Tibial artery (tissue), 4 donors: ENCODE measurements around the gene ABR.
"Not testable (repeated sequence)": the region's sequence is repeated elsewhere in the genome, so short reads cannot be mapped to it uniquely, and the experiment has no call there.

Experiments
- DNase-seq, 2 donors: peaks; one replicate each; pipeline ENCODE4 v3.0.0-alpha.2; 2019
- H3K27ac ChIP-seq, 2 donors: fragments of 200-600 bp; sonication (generic) in 1 of 2; 1 replicate in 1 of 2; 2 replicates in 1 of 2; pipeline ENCODE4 v1.5.1; 2018 to 2019; ENCODE audit warnings: mild to moderate bottlenecking in 1 of 2
- H3K27me3 ChIP-seq, 2 donors: fragments of 200-600 bp; sonication (generic) in 1 of 2; one replicate each; pipeline versions ENCODE4 v1.5.1 to v1.6.0; 2016 to 2019
- H3K36me3 ChIP-seq, 3 donors: fragments of 200-600 bp; sonication (generic) in 2 of 3; one replicate each; pipeline ENCODE4 v1.5.1; 2016 to 2019; ENCODE audit warnings: mild to moderate bottlenecking in 2 of 3
- H3K4me1 ChIP-seq, 4 donors: fragments of 200-600 bp; sonication (generic) in 2 of 4; 1 replicate in 3 of 4; 2 replicates in 1 of 4; pipeline ENCODE4 v1.5.1; 2016 to 2019
- H3K4me3 ChIP-seq, 2 donors: fragments of 200-600 bp; sonication (generic) in 1 of 2; 1 replicate in 1 of 2; 2 replicates in 1 of 2; pipeline ENCODE4 v1.5.1; 2018 to 2019; ENCODE audit warnings: mild to moderate bottlenecking in 2 of 2
- H3K9me3 ChIP-seq, 3 donors: fragments of 200-600 bp; sonication (generic) in 1 of 3; one replicate each; pipeline ENCODE4 v1.5.1; 2016 to 2019
- intact Hi-C: fragments of 100-400 bp; cut with DNase I; formaldehyde crosslinking; loops from one replicate; pipeline ENCODE4 v1.15.0; 2023; ENCODE audit warnings: low total_unique reads
- TF ChIP-seq, protein P1 (sequence below), 2 experiments: fragments of 200-600 bp in 1 of 2; fragments of 450-650 bp in 1 of 2; IDR thresholded peaks; one replicate each; pipeline ENCODE4 v1.5.1; 2017 to 2019; ENCODE audit warnings: antibody characterized with exemption in 2 of 2, mild to moderate bottlenecking in 1 of 2, moderate library complexity in 1 of 2

The ABR gene

DNA sequence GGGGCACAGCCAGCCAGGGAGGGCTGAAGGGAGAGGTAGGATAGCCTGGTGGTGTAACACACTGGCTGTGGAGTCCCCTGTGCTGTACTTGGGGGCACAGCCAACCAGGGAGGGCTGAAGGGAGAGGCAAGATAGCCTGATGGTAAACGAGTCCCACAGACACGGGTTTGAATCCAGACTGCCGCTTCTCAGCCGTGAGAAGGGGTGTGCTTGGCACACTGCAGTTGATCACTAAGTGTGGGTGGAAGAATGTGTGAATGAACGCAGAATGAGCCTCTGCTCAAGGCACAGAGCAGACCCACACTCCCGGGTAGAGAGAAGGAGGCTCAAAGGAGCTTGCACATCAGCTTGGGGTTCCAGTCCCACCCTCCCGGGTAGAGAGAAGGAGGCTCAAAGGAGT, 111.4 kb downstream of the ABR start:
- TF ChIP-seq, protein P1, sequence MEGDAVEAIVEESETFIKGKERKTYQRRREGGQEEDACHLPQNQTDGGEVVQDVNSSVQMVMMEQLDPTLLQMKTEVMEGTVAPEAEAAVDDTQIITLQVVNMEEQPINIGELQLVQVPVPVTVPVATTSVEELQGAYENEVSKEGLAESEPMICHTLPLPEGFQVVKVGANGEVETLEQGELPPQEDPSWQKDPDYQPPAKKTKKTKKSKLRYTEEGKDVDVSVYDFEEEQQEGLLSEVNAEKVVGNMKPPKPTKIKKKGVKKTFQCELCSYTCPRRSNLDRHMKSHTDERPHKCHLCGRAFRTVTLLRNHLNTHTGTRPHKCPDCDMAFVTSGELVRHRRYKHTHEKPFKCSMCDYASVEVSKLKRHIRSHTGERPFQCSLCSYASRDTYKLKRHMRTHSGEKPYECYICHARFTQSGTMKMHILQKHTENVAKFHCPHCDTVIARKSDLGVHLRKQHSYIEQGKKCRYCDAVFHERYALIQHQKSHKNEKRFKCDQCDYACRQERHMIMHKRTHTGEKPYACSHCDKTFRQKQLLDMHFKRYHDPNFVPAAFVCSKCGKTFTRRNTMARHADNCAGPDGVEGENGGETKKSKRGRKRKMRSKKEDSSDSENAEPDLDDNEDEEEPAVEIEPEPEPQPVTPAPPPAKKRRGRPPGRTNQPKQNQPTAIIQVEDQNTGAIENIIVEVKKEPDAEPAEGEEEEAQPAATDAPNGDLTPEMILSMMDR (IDR thresholded peaks at IDR 0.05), result no peak
- H3K4me1 ChIP-seq, result no peaks in the 10 kb centered on the region
- H3K9me3 ChIP-seq, result no peaks in the 10 kb centered on the region
- no peak for DNase-seq
- H3K4me3 ChIP-seq, result no peak overlapping the region
- H3K36me3 ChIP-seq, result peaks cover 67 to 88% (median 86%) of the 10 kb centered on the region in 3 donors
- intact Hi-C loops, result no loop called here
- H3K27me3 ChIP-seq, result no peaks in the 10 kb centered on the region
- H3K27ac ChIP-seq, result no peak overlapping the region

DNA sequence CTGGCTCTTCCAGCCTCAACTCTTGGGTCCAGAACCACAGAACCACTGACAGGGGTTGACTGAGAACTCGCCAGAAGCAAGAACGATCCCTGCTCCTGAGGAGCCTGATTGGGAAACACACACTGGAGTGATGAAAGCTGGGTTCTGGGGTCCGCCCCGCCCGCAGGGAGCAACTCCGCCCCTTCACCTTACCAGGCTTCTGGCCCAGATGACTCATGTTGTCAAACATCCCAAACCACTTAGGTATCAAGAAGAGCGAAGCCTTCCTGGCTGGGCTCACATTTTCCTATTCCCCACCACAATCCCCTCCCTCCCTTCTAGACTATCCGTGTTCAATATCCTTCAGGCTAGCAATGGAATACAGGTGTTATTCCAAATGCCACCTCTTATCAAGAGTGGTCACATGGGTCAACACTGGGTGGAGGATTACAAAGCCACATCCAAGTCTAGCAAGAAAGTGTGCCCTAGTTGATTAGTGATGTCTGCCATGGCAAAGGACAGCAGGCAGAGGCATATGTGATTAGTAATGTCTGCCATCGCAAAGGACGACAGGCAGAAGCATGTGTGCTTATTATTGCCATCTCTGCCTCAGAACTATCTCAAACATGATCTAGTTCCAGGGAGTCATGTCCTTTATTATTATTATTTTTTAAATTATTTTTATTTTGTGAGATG, 112.4 kb downstream of the ABR start:
- H3K36me3 ChIP-seq, result peaks cover 68 to 88% (median 84%) of the 10 kb centered on the region in 3 donors
- DNase-seq, result no peak
- intact Hi-C loops, result no loop called here
- TF ChIP-seq, protein P1 (IDR thresholded peaks at IDR 0.05), result no peak
- no peaks in the 10 kb centered on the region for H3K9me3 ChIP-seq
- H3K4me3 ChIP-seq, result no peak overlapping the region
- no peak overlapping the region for H3K27ac ChIP-seq
- no peaks in the 10 kb centered on the region for H3K27me3 ChIP-seq
- H3K4me1 ChIP-seq, result no peaks in the 10 kb centered on the region

GRCh38 chr17:1065416-1065815, 114.4 kb downstream of the ABR start:
- H3K9me3 ChIP-seq, H3K27me3 ChIP-seq, intact Hi-C loops, H3K27ac ChIP-seq, H3K4me1 ChIP-seq, DNase-seq, H3K4me3 ChIP-seq: not testable (repeated sequence)
- H3K36me3 ChIP-seq, result peaks cover 58 to 87% (median 82%) of the 10 kb centered on the region in 3 donors

DNA sequence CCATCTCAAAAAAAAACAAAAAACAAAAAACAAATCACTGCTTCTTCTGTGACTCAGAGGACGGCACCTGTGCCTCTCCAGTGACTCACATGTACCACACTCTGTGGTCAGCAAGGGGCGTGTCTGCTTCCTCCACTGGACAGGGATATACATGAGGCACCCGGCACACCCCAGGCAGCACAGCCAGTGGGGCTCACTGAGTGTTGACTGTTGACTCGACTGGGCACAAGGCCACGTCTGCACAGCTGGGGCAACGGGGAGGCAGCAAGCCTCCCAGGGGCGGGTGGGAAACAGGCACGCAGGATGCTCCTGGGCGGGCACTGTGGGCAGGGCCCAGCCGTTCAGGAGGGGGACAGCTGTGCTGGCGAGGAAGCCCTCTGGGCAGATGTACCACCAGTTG, 118.8 kb downstream of the ABR start:
- peak; percentile 79 to 83 for DNase-seq
- no peaks in the 10 kb centered on the region for H3K9me3 ChIP-seq
- no peak overlapping the region for H3K27ac ChIP-seq
- H3K4me3 ChIP-seq, result no peak overlapping the region
- peaks cover 0 to 2% (median under 1%) of the 10 kb centered on the region in 4 donors for H3K4me1 ChIP-seq
- TF ChIP-seq, protein P1 (IDR thresholded peaks at IDR 0.05), result no peak
- intact Hi-C loops, result loop anchor here (5.0 kb wide), 1 partner anchor 259 kb away; no protein-coding TSS in a partner anchor
- H3K36me3 ChIP-seq, result peaks cover 41 to 82% (median 80%) of the 10 kb centered on the region in 3 donors
- no peaks in the 10 kb centered on the region for H3K27me3 ChIP-seq

GRCh38 chr17:1059131-1059795, 120.5 kb downstream of the ABR start:
- TF ChIP-seq, protein P1 (IDR thresholded peaks at IDR 0.05), result no peak
- Histone ChIP-seq H3K36me3 (peaks cover 42 to 90% (median 87%) of the 10 kb centered on the region in 3 donors), H3K27ac (no peak overlapping the region), H3K4me1 (peaks cover 0 to 9% (median 2%) of the 10 kb centered on the region in 4 donors), H3K9me3 (no peaks in the 10 kb centered on the region), H3K27me3 (no peaks in the 10 kb centered on the region), H3K4me3 (no peak overlapping the region)
- DNase-seq, result no peak
- intact Hi-C loops, result loop anchor here (5.0 kb wide), 1 partner anchor 77 kb away; no protein-coding TSS in a partner anchor
